ENCODE measurements around the gene MAP3K8. TPM values are rescaled to one million over a fixed set of nuclear protein-coding genes. Genes with fewer than 3 reads are reported as not detected.
A peak's percentile ranks its signal among the peaks of the same experiment; 100 is the strongest.
"Not testable (repeated sequence)": the region's sequence is repeated elsewhere in the genome, so short reads cannot be mapped to it uniquely, and the experiment has no call there.

The MAP3K8 gene
- total RNA-seq, 1 donor from 2014 or later: 11.5 TPM

DNA sequence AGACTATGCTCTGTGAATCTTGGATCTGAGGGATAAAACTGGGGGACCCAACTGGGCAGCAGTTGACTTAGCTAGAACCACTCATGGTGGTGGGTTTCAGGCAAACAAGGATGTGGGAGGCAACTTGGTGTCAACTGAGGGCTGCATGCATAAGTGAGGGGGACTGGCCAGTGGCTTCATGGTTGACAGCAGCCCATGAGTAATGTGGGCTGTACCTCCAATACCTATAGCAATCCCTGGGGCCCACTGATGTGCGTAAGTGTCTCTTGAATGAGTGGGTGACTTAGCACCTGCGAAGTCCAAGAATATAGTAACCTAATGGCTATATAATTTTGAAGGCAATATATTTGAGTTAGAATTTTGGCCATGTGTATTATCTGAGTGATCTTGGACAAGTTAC lies 13.7 kb upstream of the MAP3K8 start:
- Mint-ChIP-seq H3K4me1 (ENCODE audit: unreplicated experiment) (peaks cover 15% of the 10 kb centered on the region), H3K27me3 (ENCODE audit: unreplicated experiment) (no peaks in the 10 kb centered on the region), H3K27ac (ENCODE audit: unreplicated experiment) (no peak overlapping the region), H3K4me3 (ENCODE audit: unreplicated experiment) (no peak overlapping the region), H3K36me3 (ENCODE audit: unreplicated experiment) (no peaks in the 10 kb centered on the region), H3K9me3 (ENCODE audit: unreplicated experiment) (no peaks in the 10 kb centered on the region)
- TF ChIP-seq, protein P1, sequence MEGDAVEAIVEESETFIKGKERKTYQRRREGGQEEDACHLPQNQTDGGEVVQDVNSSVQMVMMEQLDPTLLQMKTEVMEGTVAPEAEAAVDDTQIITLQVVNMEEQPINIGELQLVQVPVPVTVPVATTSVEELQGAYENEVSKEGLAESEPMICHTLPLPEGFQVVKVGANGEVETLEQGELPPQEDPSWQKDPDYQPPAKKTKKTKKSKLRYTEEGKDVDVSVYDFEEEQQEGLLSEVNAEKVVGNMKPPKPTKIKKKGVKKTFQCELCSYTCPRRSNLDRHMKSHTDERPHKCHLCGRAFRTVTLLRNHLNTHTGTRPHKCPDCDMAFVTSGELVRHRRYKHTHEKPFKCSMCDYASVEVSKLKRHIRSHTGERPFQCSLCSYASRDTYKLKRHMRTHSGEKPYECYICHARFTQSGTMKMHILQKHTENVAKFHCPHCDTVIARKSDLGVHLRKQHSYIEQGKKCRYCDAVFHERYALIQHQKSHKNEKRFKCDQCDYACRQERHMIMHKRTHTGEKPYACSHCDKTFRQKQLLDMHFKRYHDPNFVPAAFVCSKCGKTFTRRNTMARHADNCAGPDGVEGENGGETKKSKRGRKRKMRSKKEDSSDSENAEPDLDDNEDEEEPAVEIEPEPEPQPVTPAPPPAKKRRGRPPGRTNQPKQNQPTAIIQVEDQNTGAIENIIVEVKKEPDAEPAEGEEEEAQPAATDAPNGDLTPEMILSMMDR (IDR thresholded peaks at IDR 0.05): no peak
- peak; percentile 23 for DNase-seq (ENCODE audit: extremely low spot score, unreplicated experiment)

DNA sequence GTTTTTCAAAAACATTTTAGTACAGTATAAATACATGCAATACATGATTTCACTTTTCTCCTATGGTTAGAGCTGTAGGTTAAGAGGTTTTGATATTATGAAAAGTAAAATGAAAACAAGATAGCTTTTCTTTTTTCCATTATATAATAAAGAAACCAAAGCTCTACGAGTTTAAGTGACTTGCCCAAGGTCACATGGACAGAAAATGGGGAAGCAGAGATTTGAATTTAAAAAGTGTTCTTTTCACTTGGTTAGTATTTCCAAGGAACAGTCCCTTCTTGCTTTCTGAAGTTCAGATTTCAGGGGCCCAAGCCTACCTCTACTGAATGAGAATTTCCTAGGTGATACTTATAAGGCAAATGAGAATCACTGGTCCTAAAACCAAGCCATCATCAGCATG lies 13.2 kb upstream of the MAP3K8 start:
- H3K4me1 Mint-ChIP-seq (ENCODE audit: unreplicated experiment): peaks cover 15% of the 10 kb centered on the region
- no peak for DNase-seq (ENCODE audit: extremely low spot score, unreplicated experiment)
- H3K4me3 Mint-ChIP-seq (ENCODE audit: unreplicated experiment): no peak overlapping the region
- H3K9me3 Mint-ChIP-seq (ENCODE audit: unreplicated experiment): no peaks in the 10 kb centered on the region
- no peaks in the 10 kb centered on the region for H3K36me3 Mint-ChIP-seq (ENCODE audit: unreplicated experiment)
- H3K27me3 Mint-ChIP-seq (ENCODE audit: unreplicated experiment): no peaks in the 10 kb centered on the region
- H3K27ac Mint-ChIP-seq (ENCODE audit: unreplicated experiment): no peak overlapping the region
- TF ChIP-seq, protein P1 (IDR thresholded peaks at IDR 0.05): no peak

DNA sequence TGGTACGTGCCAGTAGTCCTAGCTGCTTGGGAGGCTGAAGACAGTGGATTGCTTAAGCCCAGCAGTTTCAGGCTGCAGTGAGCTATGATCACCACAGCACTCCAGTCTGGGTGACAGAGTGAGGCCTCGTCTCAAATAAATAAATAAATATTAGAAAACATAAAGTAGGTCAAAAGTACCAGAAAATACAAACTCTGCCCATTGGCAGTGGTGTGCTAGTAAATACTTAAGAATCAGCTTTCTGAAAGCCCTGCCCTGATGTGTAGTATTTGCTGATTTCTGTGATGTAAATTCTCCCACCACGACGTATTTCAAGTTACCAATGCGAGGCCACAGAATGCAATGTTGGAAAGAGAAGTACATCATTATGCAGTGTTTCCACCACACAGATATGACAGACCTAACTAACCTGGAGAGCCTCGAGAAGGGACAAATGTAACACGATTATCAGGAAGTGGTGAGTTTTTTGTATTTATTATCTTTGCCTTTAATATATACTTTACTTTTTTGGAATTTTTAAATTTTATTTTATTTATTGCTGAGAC lies 11.8 kb upstream of the MAP3K8 start:
- TF ChIP-seq, protein P1 (IDR thresholded peaks at IDR 0.05): no peak
- H3K4me3 Mint-ChIP-seq (ENCODE audit: unreplicated experiment): no peak overlapping the region
- H3K4me1 Mint-ChIP-seq (ENCODE audit: unreplicated experiment): peaks cover 15% of the 10 kb centered on the region
- H3K9me3 Mint-ChIP-seq (ENCODE audit: unreplicated experiment): no peaks in the 10 kb centered on the region
- peak; percentile 6 for DNase-seq (ENCODE audit: extremely low spot score, unreplicated experiment)
- H3K27ac Mint-ChIP-seq (ENCODE audit: unreplicated experiment): no peak overlapping the region
- H3K36me3 Mint-ChIP-seq (ENCODE audit: unreplicated experiment): no peaks in the 10 kb centered on the region
- H3K27me3 Mint-ChIP-seq (ENCODE audit: unreplicated experiment): no peaks in the 10 kb centered on the region

DNA sequence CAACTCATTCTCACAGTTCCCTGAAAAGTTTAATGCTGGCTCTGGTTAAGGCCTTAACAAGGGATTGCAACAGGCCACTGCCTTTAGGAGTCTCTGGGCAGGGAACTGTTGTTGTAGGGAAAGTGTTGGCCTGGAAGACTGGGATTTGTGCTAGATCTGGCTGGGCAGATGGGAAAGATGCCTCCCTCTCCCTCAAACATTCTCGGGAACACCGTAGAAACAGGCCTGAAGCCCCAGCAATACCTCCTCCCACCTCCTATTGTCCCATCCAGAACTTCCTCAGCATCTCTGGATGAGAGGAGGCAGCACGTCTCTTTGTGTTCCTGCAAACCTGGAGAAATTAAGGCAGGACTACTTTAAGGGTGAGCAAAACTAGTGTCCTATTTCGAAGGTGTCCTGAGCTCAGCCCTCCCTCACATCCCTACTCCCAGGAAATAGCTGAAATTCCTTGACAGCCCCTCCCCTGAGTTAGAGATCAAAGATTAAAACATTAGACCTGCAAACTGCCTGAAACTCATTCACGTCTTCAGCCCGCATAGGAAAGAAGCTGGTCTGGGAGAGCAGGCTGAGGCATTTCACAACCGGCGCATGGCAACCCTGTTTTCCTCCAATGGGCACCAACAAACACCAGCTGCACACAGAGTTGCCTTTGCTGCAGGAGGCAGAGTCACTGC lies 10.9 kb upstream of the MAP3K8 start:
- Mint-ChIP-seq H3K36me3 (ENCODE audit: unreplicated experiment) (no peaks in the 10 kb centered on the region), H3K4me1 (ENCODE audit: unreplicated experiment) (peaks cover 15% of the 10 kb centered on the region), H3K9me3 (ENCODE audit: unreplicated experiment) (no peaks in the 10 kb centered on the region), H3K27me3 (ENCODE audit: unreplicated experiment) (no peaks in the 10 kb centered on the region), H3K4me3 (ENCODE audit: unreplicated experiment) (no peak overlapping the region), H3K27ac (ENCODE audit: unreplicated experiment) (peak overlapping the region; percentile 71)
- TF ChIP-seq, protein P1 (IDR thresholded peaks at IDR 0.05): no peak
- peak; percentile 51 for DNase-seq (ENCODE audit: extremely low spot score, unreplicated experiment)

DNA sequence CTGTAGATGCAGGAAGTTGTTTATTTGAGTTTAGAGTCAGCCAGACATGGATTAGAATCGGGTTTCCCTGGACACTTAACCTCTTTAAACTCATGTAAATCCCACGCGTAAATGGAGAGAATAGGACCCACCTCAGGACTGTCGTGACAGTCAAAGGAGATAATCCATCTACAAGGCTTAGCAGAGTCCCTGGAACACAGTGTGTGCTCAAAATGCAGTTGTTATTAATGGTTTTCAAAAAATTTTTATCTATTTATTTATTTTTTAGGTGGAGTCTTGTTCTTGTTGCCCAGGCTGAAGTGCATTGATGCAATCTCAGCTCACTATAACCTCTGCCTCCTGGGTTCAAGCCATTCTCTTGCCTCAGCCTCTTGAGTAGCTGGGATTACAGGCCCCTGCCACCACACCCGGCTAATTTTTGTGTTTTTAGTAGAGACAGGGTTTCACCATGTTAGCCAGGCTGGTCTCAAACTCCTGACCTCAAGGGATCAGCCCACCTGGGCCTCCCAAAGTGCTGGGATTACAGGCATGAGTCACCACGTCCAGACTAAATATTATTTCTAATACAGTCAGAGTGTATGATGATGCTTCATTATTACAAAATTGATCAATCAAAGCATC lies 10.2 kb upstream of the MAP3K8 start:
- H3K4me3 Mint-ChIP-seq (ENCODE audit: unreplicated experiment): not testable (repeated sequence)
- peak; percentile 42 for DNase-seq (ENCODE audit: extremely low spot score, unreplicated experiment)

More for the DNA sequence above, 10.2 kb upstream of the MAP3K8 start:
- not testable (repeated sequence) for H3K9me3 Mint-ChIP-seq (ENCODE audit: unreplicated experiment); H3K36me3 Mint-ChIP-seq (ENCODE audit: unreplicated experiment); H3K27me3 Mint-ChIP-seq (ENCODE audit: unreplicated experiment)
- Mint-ChIP-seq H3K27ac (ENCODE audit: unreplicated experiment) (peak overlapping the region; percentile 71), H3K4me1 (ENCODE audit: unreplicated experiment) (peaks cover 11% of the 10 kb centered on the region)
